ENCODE data around the gene ATAD3B.
"Not testable (repeated sequence)": the region's sequence is repeated elsewhere in the genome, so short reads cannot be mapped to it uniquely, and the experiment has no call there.

Gene ATAD3B

DNA sequence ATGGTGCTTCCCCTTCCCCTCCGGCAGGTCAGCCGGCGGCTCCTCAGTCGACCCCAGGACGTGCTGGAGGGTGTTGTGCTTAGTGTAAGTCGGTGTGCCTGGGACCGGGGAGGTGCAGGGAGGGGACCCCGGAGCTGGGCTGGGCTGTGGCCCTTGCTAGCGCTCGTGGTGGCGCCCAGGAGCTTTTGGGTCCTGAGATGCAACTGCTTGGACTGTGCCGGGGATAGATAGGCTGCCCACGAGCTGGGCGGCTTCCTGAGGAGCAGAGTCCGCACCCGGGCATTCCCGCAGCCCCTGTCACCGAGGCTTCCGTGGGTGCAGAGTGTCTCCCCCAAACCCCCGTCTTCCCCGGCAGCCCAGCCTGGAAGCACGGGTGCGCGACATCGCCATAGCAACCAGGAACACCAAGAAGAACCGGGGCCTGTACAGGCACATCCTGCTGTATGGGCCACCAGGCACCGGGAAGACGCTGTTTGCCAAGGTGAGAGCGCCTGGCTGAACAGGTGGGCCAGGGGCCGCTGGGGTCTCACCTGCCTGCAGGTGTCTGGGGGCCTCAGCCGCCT, 14.3 kb downstream of the ATAD3B start:
- peaks cover 50% of the 10 kb centered on the region for H3K36me3 Mint-ChIP-seq (ENCODE audit: insufficient read depth)
- DNase-seq; H3K4me1 Mint-ChIP-seq (ENCODE audit: low read depth in 2 of 2); H3K4me3 Mint-ChIP-seq; ATAC-seq (replicated peaks); H3K27me3 Mint-ChIP-seq; H3K9me3 Mint-ChIP-seq: not testable (repeated sequence)
- H3K27ac Mint-ChIP-seq, result peak overlapping the region in 1 of 2 donors; percentile 49

GRCh38 chr1:1487701-1488100, 16.1 kb downstream of the ATAD3B start:
- H3K27me3 Mint-ChIP-seq, result no peaks in the 10 kb centered on the region
- H3K27ac Mint-ChIP-seq, result peak overlapping the region in 1 of 2 donors; percentile 75
- no peaks in the 10 kb centered on the region for H3K9me3 Mint-ChIP-seq
- H3K4me3 Mint-ChIP-seq, result no peak overlapping the region
- no peaks in the 10 kb centered on the region for H3K4me1 Mint-ChIP-seq (ENCODE audit: low read depth in 2 of 2)
- H3K36me3 Mint-ChIP-seq (ENCODE audit: insufficient read depth), result peaks cover 54% of the 10 kb centered on the region
- DNase-seq (no peak), ATAC-seq (replicated peaks) (no peak)

- peaks cover 0 to 2% of the 10 kb centered on the region in 2 donors for H3K9me3 Mint-ChIP-seq
- peaks cover 49% of the 10 kb centered on the region for H3K36me3 Mint-ChIP-seq (ENCODE audit: insufficient read depth)
- DNase-seq (no peak), ATAC-seq (replicated peaks) (no peak)
- H3K4me3 Mint-ChIP-seq, result no peak overlapping the region
- no peak overlapping the region for H3K27ac Mint-ChIP-seq
- H3K27me3 Mint-ChIP-seq, result no peaks in the 10 kb centered on the region
- H3K4me1 Mint-ChIP-seq (ENCODE audit: low read depth in 2 of 2), result no peaks in the 10 kb centered on the region
These were observed 17.7 kb downstream of the ATAD3B start for GRCh38 chr1:1489231-1489630.

DNA sequence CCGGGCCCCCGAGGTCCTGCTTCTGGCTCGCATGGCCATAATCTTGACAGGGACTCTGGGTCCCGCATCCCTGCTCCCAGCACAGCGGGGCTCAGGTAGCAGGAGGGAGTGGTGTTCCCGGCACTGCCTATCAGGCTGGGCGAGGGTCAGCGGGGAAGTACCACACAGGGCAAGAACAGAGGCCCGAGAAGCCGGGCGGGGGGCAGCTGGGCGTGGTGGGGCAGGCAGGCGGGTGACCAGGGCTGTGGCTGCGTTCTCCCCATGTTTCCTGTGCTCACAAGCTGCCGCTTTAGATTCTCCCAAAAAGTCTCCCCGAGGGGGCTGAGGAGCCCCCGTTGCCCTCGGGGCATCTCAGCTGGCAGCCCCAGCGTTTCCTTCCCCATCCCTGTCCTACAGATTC, 18.3 kb downstream of the ATAD3B start:
- H3K4me1 Mint-ChIP-seq (ENCODE audit: low read depth in 2 of 2), result no peaks in the 10 kb centered on the region
- DNase-seq, result no peak

DNA sequence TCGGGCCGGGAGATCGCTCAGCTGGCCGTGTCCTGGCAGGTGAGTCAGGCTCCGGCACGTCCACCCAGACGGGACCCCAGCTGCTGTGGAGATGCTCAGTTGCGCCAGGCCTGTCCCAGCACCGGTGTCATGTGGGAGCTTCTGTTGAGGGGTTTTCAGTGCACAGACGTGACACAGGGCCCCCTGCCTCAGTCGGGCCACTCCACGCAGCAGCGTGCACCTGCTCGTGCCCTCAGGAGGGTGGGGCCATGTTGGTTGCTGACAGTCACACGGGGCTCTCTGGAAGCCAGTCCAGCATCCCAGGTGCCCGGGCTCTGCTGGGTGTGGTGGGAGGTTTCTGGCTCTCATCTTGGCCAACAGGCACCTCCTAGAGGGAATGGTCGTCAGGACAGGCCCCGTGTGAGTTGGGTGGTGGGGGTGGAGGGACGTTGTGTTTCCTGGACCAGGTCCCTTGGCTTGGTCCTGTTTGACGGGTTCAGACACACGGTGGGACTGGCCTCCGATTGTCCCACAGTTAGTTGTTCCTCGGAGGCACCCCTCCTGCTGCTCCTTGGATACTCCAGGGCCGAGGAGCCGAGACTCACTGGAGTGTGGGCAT, 19.2 kb downstream of the ATAD3B start:
- no peaks in the 10 kb centered on the region for H3K4me1 Mint-ChIP-seq (ENCODE audit: low read depth in 2 of 2)
- no peak overlapping the region for H3K27ac Mint-ChIP-seq
- ATAC-seq (replicated peaks) (no peak), DNase-seq (no peak)
- H3K9me3 Mint-ChIP-seq, result peaks cover 0 to 2% of the 10 kb centered on the region in 2 donors
- H3K27me3 Mint-ChIP-seq, result no peaks in the 10 kb centered on the region
- peaks cover 41% of the 10 kb centered on the region for H3K36me3 Mint-ChIP-seq (ENCODE audit: insufficient read depth)
- no peak overlapping the region for H3K4me3 Mint-ChIP-seq

More for the DNA sequence above, 18.3 kb downstream of the ATAD3B start:
- Mint-ChIP-seq H3K36me3 (ENCODE audit: insufficient read depth) (peaks cover 45% of the 10 kb centered on the region), H3K4me3 (no peak overlapping the region), H3K9me3 (peaks cover 0 to 2% of the 10 kb centered on the region in 2 donors), H3K27me3 (no peaks in the 10 kb centered on the region), H3K27ac (no peak overlapping the region)
- no peak for ATAC-seq (replicated peaks)

DNA sequence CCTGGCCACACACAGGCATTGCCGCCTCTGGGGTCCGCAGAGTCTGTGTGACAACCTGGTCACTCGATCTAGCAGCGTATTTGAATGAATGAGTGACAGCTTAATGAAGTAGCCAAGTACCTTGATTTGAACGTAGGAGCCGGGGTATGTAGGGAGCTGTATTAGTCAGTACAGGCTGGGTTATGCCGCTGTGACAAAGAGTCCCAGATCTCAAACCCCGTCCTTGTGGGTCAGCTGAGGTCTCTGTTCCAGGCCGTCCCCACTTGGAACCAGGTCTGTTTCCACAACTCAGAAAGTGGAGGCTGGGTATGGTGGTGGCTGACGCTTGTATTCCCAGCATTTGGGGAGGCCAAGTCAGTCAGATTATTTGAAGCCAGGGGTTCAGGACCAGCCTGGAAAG, 20.0 kb downstream of the ATAD3B start:
- ATAC-seq (replicated peaks), result no peak
- H3K36me3 Mint-ChIP-seq (ENCODE audit: insufficient read depth), result peaks cover 41% of the 10 kb centered on the region
- no peak overlapping the region for H3K27ac Mint-ChIP-seq
- H3K4me1 Mint-ChIP-seq (ENCODE audit: low read depth in 2 of 2), result no peaks in the 10 kb centered on the region
- DNase-seq, result no peak
- H3K27me3 Mint-ChIP-seq, result no peaks in the 10 kb centered on the region
- H3K4me3 Mint-ChIP-seq, result no peak overlapping the region
- peaks cover 0 to 2% of the 10 kb centered on the region in 2 donors for H3K9me3 Mint-ChIP-seq

- not testable (repeated sequence) for ATAC-seq (replicated peaks); H3K9me3 Mint-ChIP-seq
- H3K36me3 Mint-ChIP-seq (ENCODE audit: insufficient read depth), result peaks cover 34% of the 10 kb centered on the region
These were observed 22.7 kb downstream of the ATAD3B start for GRCh38 chr1:1494311-1494710.

GRCh38 chr1:1495461-1495975, 24.0 kb downstream of the ATAD3B start:
- not testable (repeated sequence) for DNase-seq; H3K9me3 Mint-ChIP-seq; H3K27me3 Mint-ChIP-seq; H3K27ac Mint-ChIP-seq; H3K4me3 Mint-ChIP-seq; ATAC-seq (replicated peaks); H3K4me1 Mint-ChIP-seq (ENCODE audit: low read depth in 2 of 2)
- H3K36me3 Mint-ChIP-seq (ENCODE audit: insufficient read depth), result peaks cover 24% of the 10 kb centered on the region

More at GRCh38 chr1:1494311-1494710, 22.7 kb downstream of the ATAD3B start:
- not testable (repeated sequence) for H3K4me3 Mint-ChIP-seq; H3K27me3 Mint-ChIP-seq; DNase-seq; H3K27ac Mint-ChIP-seq; H3K4me1 Mint-ChIP-seq (ENCODE audit: low read depth in 2 of 2)

- H3K36me3 Mint-ChIP-seq (ENCODE audit: insufficient read depth); H3K9me3 Mint-ChIP-seq; H3K27me3 Mint-ChIP-seq: not testable (repeated sequence)
- Mint-ChIP-seq H3K4me1 (ENCODE audit: low read depth in 2 of 2) (peaks cover 7 to 12% of the 10 kb centered on the region in 2 donors), H3K4me3 (peak overlapping the region; percentile 77 to 84), H3K27ac (peak overlapping the region; percentile 86 to 90)
- DNase-seq (peak; percentile 65 to 72 (median 68)), ATAC-seq (replicated peaks) (peak; percentile 65)
These were observed 33.3 kb downstream of the ATAD3B start for GRCh38 chr1:1504777-1505365.

DNA sequence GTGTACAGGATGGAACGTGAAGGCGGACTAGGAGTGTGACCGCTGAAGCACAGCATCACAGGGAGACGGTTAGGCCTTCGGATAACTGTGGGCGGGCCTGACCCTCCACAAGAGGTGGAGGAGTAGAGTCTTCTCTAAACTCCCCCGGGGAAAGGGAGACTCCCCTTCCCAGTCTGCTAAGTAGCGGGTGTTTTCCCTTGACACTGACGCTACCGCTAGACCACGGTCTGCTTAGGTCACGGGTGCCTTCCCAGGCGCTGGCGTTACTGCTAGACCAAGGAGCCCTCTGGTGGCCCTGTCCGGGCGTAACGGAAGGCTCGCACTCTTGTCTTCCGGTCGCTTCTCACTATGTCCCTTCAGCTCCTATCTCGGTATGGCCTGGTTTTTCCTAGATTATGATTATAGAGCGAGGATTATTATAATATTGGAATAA, 33.8 kb downstream of the ATAD3B start:
- peaks cover 7 to 12% of the 10 kb centered on the region in 2 donors for H3K4me1 Mint-ChIP-seq (ENCODE audit: low read depth in 2 of 2)
- peak overlapping the region; percentile 86 to 90 for H3K27ac Mint-ChIP-seq
- DNase-seq, result not testable (repeated sequence)

GRCh38 chr1:1505801-1506200, 34.2 kb downstream of the ATAD3B start:
- not testable (repeated sequence) for H3K27me3 Mint-ChIP-seq; DNase-seq; H3K36me3 Mint-ChIP-seq (ENCODE audit: insufficient read depth); ATAC-seq (replicated peaks); H3K9me3 Mint-ChIP-seq
- H3K27ac Mint-ChIP-seq, result peak overlapping the region; percentile 86 to 90
- peak overlapping the region; percentile 77 to 84 for H3K4me3 Mint-ChIP-seq
- peaks cover 8 to 13% of the 10 kb centered on the region in 2 donors for H3K4me1 Mint-ChIP-seq (ENCODE audit: low read depth in 2 of 2)

More for the DNA sequence above, 33.8 kb downstream of the ATAD3B start:
- H3K4me3 Mint-ChIP-seq, result peak overlapping the region; percentile 77 to 84
- H3K27me3 Mint-ChIP-seq; H3K36me3 Mint-ChIP-seq (ENCODE audit: insufficient read depth); H3K9me3 Mint-ChIP-seq: not testable (repeated sequence)
- peak; percentile 62 for ATAC-seq (replicated peaks)

- H3K27ac Mint-ChIP-seq, result no peak overlapping the region
- H3K9me3 Mint-ChIP-seq, result no peaks in the 10 kb centered on the region
- H3K4me1 Mint-ChIP-seq (ENCODE audit: low read depth in 2 of 2), result peaks cover 16 to 18% of the 10 kb centered on the region in 2 donors
- ATAC-seq (replicated peaks) (no peak), DNase-seq (no peak)
- peaks cover 15% of the 10 kb centered on the region for H3K36me3 Mint-ChIP-seq (ENCODE audit: insufficient read depth)
- H3K27me3 Mint-ChIP-seq, result no peaks in the 10 kb centered on the region
- no peak overlapping the region for H3K4me3 Mint-ChIP-seq
These were observed 35.7 kb downstream of the ATAD3B start for GRCh38 chr1:1507305-1507704.

DNA sequence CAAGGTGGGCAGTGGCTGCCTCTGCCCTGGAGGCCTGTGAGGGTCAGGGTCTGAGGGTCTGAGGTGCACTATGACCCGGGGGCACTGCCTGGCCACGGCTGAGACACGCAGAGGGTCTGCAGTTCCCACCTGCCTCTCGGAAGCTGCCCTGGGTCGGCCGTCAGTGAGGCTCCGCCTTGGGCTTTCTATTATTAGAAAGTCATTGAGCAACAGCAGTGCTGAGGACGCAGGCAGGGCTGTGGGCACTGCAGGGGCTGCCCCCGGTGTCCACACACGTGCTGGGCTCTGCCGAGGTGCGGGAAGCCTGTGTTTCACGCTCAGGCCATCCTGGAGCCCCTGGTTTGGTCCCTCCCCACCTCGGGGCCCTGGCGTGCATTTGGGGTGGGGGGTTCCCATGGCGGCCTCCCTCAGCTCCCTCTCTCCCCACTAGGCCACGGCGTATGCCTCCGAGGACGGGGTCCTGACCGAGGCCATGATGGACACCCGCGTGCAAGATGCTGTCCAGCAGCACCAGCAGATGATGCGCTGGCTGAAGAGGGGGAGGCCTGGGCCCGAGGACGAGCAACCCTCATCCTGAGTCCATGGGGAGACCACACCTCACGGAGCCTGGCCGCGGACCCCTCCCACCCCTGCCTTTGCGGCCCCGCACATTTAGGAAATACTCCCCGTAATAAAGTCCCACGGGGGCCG, 37.4 kb downstream of the ATAD3B start:
- not testable (repeated sequence) for H3K27me3 Mint-ChIP-seq

More for the DNA sequence above, 37.4 kb downstream of the ATAD3B start:
- ATAC-seq (replicated peaks); H3K9me3 Mint-ChIP-seq; H3K27ac Mint-ChIP-seq; H3K4me3 Mint-ChIP-seq; DNase-seq: not testable (repeated sequence)
- H3K4me1 Mint-ChIP-seq (ENCODE audit: low read depth in 2 of 2), result peaks cover 19 to 21% of the 10 kb centered on the region in 2 donors
- peaks cover 13% of the 10 kb centered on the region for H3K36me3 Mint-ChIP-seq (ENCODE audit: insufficient read depth)
